GM21526 (cell line): ENCODE results near the gene PPP1R13B.

Experiments
- ATAC-seq: cut with Tn5 transposase; IDR thresholded peaks from one replicate; pipeline ENCODE4 v1.9.1; 2021; ENCODE audit warnings: moderate library complexity; ENCODE audit not compliant: unreplicated experiment, low FRiP score

The PPP1R13B gene

DNA sequence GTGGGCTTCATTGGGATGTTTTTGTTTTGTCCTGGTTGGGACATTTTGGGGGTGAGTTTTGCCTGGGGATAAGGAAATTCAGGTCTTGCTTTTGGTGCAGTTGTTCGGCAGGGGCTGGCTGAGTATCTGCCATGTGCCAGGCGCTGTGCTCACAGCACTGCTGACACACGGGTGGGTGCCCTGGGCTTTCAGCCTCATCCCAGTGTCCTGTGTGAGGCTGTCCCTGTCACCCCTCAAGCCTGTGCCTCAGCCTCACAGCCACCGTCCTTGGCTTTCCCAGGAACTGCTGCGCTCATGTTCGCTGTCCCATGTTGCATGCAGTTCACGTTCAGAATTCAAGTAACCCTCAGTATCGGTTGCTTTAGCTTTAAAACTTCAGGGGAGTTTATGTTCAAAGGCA, 157.0 kb downstream of the PPP1R13B start:
- ATAC-seq, result no peak

GRCh38 chr14:103688906-103689902, 158.2 kb downstream of the PPP1R13B start:
- peak; percentile 40 for ATAC-seq

DNA sequence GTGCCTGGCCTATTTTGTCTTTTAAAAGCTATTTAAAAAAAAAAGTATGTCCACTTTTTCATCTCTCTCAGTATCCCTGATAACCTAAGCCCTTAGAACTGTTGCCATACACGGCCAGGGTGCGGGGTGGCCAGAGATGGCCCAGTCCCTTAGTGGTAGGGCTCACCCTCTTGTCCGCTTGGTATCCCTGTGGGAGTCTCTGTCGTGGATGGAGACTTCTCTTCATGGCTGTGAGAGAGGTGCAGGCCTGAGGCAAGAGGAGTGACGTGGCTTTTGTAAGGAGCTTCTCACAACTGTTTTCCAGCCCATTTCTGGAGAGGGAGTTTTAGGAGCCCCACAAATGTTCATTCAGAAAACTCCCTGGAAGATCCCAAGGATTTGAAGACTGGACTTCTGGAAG, 158.9 kb downstream of the PPP1R13B start:
- no peak for ATAC-seq

DNA sequence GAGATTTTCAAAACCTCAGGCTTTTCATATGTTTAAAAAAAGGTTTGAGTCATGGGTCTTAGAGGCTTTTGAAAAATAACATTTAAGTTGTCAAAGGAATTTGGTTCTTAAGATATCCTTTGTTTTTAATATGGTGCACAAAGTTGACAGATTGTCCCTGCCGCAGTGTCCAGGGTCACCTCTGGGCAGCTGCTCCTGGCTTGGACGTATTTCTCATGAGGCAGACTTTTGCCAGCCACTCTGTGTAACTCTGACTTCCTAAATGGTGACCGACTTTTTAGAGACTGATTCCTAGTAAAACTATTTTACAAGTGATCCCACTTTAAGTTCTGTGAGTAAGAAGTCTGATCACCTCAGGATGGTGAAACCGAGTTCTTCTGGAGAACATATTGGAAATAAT, 159.7 kb downstream of the PPP1R13B start:
- ATAC-seq, result no peak

DNA sequence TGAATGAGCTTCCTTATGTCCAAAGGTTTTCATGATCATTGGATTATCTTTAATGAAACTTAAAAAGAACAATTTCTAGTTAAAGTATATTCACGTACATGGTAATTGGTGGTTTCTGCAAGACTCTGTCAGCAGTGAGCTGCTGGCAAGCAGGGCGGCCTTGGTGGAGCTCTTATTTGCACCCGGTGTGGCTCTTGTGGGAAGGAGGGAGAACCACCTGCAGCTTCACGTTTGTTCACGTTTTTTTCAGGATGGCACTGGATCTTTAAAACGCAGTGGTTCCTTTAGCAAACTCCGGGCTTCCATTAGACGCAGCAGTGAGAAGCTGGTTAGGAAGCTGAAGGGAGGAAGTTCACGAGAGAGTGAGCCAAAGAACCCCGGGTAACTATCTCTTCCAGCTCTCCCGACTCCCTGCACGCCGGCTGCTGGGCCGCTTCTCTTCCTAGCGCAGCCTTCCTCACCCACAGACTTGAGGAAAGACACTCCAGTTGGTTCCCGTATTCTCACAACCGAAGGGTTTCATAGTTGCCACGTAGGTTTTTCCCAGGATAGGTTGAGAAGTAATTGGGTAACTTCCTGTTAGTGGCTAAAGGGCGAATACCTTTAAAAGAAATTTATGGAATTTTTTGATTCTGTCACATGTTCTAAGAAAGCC, 160.4 kb downstream of the PPP1R13B start:
- no peak for ATAC-seq

DNA sequence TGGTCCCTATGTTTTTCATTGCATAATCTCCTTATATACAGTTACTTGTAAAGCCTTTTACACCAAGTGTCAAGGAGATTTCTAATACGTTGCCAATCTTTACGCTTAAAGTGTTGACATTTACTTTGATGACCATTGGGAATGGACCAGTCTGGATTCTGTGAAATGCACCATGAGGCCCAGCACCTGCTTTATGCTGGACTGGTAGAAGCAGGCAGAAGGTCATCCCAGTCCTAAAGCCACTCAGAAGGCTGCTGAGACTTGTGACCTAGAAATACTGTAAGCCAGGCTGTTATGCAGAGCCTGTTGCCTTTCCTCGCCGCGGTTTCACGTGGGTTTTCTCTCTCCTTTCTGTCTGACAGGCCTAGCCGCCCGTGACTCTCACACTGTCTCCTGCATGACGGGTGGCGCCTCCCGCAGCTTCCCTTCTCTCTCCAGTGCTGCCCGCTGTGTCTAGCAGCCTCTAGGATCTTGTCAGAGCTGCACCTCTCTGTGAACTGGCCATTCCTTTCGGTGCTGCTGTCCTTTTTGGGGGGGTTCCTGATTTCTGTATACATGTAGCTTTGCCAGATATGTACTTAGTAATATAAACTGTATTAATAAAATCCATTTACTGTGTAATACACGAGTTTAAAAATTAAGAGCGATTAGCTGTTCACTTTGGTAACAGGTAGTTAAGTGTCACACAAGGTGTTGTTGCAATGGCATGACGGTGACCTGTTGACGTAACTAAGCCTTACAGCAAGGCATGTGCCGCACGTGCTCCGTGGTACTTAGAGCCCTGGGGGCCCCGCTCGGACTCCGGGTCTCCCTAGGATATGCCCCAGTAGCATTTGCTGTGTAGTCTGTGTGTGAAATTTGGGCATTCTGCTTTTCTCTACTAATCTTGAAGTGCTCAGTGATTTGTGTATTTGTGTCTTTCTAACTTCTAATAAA, 161.8 kb downstream of the PPP1R13B start:
- ATAC-seq, result no peak

DNA sequence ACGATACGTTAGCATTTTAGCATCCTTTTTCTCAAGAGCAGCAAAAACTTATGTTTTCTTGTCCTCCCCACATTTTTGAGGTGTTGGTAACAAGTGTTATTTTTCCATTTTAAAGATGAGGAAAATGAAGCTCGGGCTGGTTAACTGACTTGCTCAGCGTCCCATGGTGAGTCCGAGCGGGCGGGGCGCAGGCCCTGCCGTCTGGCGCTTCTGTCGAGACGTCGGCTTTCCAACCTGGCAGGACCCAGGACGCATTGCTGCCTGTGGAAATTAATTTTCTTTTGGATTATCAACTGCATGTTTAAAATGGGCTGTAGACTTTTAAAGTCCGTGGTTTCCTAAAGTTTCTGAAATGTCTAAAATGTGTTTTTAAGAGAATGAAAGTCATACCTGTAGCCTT, 162.5 kb downstream of the PPP1R13B start:
- no peak for ATAC-seq

- ATAC-seq, result no peak
These were observed 162.9 kb downstream of the PPP1R13B start for GRCh38 chr14:103684471-103684870.
